HG03520 (cell line): ENCODE results near the gene SPRED2.

Source experiments
- ATAC-seq: cut with Tn5 transposase; IDR thresholded peaks from one replicate; pipeline ENCODE4 v1.9.1; 2021; ENCODE audit warnings: mild to moderate bottlenecking, moderate library complexity; ENCODE audit not compliant: unreplicated experiment

The SPRED2 gene

DNA sequence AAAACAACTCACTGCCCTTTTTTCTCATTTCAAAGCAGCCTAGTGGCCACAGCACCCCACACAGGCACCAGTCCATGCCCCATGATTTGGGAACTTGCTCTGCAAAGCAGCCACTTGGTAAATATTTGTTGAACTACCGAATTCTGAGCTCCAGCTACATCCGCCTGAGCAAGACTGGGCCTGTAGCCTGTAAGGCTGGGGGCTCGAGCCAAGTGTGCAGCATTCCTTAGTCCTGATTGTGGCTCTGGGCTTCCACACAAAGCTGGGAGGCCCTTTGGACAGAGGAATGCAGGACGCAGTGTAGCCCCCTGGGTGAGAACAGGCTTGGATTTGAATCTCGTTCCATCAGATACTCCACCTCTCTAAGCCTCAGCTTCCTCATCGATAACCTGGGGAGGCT, 116.3 kb downstream of the SPRED2 start:
- no peak for ATAC-seq

DNA sequence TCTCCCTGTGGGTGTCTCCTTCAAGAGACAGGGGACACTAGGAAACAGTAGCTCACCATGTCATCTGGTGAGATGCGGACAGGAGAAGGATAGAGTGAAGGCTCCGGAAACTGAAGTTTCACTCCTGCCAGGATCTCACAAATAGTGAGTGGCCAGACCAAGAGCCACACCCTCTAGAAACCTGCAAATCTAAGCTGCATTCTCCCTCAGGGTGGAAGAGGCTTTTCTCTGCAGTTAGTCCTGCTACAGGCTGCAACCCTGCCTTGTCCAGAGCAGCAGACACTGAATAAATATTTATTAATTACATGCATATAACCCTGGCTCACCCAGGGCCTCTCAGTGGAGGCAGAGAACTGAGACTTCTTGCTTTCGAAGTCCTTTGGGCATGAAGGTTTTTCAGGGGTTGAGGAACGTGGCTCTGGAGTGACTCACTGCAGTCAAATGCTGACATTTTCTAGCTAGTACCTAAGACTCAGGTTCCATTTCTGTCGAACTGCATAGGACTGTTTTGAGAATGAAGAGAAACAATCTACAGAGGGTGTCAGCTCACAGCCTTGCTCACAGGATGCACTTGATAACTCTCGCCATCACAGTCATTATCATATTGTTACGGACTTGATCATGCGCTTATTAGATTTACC, 117.5 kb downstream of the SPRED2 start:
- no peak for ATAC-seq

DNA sequence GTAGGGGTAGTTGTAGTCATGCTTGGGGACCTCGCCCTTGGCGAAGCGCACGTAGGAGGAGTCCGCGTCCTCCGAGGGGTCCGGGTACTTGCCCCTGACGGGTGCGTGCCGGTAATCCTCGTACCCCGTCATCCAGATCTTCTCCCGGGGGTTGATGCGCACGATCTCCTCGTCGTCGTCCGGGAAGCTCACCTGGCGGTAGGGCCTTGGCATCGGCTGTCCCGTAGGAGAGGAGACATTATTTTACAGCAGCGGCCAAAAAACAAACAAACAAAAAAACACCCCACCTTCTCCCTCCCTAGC, 118.5 kb downstream of the SPRED2 start:
- ATAC-seq = no peak

DNA sequence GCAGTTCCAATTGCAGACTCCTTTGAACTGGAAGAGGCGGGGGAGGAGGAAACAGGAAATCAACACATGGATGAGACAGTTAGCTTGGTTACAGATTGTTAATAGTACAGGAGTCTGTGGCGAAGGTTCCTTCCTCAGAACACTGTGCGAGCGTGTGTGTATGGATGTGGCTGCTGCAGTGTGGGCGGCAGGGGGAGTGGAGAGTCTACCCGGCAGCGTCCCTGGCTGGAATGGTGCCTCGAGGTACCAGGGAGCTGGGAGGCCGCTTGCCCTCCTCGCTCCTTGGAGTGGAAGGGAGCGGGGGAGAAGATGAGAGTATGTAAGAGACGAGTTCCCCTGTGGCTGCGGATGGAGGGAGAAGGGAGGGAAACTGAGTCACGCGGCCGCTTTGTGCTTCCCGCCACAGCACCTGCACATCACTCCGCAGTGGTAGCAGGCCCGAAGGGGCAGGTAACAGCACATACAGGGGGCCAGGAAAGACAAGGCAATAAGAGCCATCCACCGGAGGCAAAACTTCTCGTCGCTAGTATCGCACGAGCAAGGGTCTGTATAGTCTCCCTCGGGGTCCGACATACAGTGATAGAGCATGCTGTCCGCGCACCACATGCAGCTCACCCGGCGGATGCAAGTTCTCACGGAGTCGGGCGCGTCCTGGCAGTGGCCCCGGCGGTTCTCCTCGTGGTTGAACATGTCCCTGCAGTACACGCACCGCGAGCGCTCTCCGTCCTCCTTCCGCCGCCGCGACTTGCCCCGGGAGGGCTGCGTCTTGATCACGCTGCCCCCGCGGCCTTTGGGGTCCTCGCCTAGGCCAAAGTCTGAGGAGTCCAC, 119.1 kb downstream of the SPRED2 start:
- ATAC-seq = no peak

DNA sequence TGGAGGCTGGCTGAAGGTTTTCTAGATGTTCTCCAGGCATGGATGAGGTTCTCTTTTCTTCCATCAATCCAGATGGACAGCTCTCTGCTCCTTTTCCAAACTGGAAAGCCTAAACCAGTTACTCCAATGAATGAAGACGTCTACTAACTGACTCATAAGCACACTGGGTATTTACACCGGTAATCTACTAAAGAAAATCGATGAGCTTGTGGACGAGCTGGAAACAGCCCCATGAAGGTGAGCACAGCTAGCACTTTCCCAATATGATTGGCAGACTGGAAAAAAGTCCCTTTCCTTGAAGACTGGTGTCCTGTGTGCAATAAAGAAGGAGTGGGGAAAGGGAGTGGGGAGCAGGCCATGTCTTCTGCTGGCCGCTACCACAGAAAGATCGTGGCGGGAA, 120.8 kb downstream of the SPRED2 start:
- no peak for ATAC-seq

DNA sequence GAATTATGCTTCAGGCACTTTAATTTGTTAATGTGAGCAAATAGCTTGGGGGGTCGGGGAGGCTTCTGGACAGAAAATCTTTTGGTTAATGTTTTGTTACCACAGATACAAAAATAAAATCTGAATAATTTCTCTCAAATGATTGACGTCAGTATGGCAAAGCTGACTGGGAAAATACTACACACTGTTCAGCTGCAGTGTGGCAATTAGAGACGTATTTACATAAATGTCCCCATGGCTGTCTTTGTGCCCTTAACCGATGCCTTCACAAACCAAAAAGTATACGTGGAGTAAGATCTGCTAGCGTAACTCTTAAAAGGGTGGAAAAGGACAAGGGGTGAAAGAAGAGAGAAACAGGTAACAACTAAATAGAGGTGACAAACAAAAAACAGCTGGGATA, 121.3 kb downstream of the SPRED2 start:
- ATAC-seq = no peak

DNA sequence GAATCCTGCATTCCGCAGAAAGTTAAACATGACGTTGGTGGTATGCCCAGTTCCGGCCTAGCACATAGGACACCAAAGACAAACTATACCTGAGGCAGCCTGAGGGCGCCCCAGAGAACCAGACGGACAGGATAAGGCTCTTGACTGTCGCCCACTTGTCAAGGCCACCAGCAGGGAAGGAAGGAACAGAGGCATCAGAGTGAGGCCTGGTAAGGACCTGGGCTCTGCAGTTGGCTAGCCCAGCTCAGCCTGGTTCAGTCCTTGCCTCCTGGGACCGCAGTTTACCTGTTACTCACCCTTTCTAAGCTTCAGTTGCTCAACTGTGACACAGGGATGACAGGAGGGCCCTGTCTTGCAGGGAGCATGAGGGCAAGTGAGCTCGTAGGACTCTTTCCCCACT, 122.7 kb downstream of the SPRED2 start:
- ATAC-seq = no peak

DNA sequence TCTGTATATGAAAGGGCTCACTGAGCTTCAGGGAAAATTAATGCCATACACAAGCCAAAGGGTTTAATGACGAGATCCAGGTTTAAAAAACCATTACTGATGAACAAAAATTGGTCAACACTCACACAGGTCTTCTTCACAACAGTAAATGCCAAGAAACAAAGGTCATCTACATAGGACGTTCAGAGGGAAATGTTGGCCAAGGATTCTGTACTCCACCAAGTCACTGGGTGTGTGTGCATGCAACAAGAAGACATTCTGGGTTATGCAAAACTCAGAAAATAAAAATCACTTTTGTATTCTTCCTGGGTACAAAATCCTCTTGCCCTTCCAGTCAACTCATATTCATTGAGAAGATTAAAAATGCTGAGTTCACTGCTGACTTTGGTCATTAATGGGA, 126.5 kb downstream of the SPRED2 start:
- ATAC-seq = no peak

DNA sequence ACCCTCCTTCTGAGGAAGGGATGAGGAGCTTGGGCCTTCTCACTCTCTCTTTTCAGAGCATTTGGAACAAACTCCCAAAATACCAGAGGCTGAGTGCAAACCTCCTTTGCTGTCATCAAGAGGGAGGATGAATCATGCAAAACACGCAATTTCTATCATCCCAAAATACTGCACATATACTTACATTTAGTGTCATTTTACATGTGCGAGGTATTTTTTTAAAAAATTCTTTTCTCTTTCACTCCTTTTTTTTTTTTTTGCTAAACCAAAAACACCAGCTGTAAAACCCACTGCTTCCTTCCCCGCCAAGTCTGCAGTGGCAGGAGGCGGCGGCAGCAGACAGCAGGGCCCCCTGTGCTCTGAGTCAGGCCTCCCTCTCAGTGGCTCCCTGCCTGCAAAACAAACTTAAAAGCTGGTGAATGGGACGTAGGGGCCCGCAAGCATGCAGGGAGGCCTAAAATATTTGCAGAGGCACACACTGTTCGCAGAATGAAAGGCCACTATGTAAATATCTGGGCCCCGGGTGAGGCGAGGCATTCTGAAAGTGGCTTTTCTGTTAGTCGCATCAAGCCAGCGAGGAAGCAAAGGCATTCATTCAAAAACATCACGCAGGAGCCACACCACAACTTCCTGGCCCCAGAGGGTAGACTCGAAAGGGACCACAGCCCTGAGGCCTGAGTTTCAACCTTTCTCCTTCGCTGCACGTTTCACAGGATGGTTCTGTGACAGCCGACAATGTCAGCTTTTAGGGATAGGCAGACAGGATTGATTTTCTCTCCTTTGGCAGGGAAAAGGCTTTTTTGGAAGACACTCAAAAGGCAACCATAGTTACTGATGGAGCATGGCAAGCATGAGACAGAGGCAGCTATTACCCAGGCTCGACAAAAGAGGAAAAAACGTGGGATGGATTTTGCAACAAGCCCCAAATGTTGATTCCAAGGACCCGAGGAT, 131.4 kb downstream of the SPRED2 start:
- peak; percentile 85 for ATAC-seq

DNA sequence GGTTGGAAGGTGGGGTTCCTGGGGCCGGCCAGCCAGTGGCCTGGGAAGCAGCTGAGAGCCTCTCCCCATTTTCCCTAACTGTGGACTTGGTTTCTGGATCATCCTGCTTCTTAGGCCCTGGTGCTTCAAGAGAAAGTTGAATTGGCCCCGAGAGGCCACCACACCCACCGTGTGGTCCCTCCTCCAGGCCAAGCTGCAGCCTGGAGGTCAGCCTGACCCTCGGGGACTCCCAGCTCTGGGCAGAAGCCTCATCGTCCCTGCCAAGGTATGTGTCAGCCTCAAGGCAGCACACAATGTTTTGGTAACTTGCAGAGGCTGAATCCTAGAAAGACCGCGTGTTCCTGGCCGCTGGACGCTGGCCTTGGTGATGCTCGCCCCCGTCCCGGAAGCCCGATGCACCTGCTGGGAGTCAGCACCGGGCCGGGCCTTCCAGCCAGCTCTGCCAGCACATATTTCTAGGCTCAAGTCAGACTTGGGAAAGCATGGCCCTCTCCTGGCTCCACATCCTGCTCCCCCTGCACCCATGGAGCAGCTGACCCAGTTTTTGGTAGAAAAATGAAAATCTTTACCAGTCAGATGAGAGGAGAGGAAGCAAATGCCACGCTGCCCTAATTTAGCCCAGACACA, 132.2 kb downstream of the SPRED2 start:
- ATAC-seq = no peak

DNA sequence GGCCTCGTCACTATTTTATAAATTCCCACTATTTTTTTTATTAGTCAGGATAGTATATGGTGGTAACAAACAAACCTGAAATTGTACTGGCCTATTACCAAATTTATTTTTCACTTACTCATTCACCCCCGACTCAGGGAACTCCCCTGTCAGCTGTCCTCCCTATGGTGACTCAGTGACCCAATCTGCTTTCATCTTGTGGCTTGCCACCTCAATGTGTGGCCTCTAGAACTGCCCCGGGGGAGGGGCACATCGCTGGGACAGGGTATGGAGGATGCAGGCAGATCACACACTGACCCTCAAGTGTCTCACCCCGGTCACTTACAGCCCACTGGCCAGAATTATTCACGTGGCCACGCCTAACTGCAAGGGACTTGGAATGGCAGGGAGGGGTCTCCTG, 133.2 kb downstream of the SPRED2 start:
- no peak for ATAC-seq

DNA sequence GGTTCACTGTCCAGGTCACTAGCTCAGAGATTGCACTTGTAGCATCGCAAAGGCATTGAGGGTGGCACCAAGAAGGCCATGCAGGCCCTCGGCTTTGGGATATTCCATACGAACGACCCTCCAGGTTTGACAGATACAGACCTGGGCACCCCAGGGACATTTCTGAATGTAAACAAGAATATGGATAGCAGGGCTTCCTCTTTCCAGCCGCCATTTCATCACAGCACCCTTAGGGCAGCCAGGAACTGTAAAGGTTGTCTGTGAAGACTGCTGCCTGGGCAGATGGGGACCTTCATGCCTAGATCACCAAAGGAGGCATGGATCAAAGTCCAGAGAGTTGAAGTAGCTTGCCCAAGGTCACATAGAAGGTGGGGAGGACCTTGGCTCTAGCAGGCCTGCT, 134.3 kb downstream of the SPRED2 start:
- ATAC-seq = no peak

DNA sequence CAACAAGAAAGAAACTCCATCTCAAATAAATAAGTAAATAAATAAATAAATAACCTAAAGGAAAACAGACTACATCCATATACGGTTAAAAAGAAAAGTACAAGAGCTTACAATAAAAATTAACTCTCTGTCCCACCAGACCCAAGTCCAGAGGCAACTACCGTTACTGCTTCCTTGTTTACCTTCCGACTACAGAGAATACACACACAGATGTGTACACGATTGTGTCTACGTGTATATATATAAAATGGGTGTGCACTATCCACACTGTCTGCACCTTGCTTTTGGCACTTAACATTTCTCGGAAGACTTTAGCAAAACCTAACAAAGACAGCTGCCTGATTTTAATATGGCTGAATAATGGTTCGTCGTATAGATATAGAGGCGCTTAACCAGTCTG, 134.9 kb downstream of the SPRED2 start:
- ATAC-seq = no peak

DNA sequence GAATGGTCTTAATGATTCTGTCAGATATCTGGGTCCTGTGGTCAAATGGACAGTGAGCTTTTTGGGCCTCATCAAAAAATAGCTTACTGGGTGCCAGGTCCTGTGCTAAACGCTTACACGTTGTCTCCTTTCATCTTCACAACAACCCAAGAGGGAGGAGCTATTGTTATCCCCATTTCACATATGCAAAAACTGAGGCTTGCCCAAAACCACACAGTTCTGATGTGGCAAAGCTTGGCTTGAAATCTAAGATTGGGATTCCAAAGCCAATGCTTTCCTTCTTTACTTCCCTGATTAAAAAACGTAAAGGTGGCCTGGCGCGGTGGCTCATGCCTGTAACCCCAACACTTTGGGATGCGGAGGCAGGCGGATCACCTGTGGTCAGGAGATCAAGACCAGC, 135.4 kb downstream of the SPRED2 start:
- no peak for ATAC-seq

DNA sequence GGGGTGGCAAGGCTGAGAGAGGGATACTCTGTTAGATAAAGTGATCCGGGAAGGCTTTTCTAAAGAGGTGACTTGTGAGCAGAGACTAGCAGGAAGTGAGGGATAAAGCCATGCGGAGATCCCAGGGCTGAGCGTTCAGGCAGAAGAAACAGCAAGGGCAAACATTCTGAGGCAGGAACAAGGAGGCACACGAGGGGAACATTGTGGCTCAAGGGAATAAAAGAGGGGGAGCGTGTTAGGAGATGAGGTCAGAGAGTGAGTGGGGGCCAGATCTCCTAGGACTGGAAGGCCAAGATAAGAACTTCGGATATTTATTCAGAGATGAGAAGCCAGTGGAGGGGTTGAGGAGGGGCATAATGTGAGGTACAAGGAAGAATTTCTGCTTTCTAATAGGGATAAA, 137.7 kb downstream of the SPRED2 start:
- no peak for ATAC-seq

DNA sequence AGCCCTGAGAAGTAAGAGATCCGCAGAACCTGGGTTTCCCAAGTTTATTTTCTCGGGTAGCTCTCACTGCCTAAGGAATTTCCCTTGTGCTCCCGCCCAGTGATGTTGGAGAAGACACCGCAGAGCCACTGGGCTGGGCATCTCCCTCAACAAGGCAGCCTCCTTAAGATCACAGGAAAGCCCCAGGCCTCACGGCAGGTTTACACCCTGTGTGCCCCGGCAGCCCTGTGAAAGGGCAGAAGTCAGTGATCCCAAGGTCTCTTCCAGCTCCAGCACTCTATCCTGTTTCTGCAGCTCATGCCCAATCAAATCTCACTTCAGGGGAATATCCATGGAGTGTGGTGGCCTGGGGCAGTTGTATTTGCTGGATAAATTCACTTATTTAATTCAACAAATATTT, 138.3 kb downstream of the SPRED2 start:
- no peak for ATAC-seq

DNA sequence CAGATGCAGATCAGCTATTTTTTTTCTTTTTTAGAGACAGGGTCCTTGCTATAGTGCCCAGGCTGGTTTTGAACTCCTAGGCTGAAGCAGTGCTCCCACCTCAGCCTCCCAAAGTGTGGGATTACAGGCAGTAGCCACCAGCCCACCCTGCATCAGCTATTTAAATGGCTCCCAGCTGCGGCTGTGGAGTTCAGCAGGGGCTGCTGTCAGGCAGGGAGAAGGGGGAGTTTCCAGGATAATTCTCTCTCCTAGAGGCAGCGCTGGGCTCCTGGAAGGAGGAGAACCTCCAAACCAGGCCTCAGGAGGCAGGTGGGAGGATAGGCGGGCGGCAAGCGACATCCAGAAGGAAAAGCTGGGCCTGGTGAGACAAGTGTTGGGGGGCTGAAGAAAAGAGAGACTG, 139.0 kb downstream of the SPRED2 start:
- no peak for ATAC-seq

DNA sequence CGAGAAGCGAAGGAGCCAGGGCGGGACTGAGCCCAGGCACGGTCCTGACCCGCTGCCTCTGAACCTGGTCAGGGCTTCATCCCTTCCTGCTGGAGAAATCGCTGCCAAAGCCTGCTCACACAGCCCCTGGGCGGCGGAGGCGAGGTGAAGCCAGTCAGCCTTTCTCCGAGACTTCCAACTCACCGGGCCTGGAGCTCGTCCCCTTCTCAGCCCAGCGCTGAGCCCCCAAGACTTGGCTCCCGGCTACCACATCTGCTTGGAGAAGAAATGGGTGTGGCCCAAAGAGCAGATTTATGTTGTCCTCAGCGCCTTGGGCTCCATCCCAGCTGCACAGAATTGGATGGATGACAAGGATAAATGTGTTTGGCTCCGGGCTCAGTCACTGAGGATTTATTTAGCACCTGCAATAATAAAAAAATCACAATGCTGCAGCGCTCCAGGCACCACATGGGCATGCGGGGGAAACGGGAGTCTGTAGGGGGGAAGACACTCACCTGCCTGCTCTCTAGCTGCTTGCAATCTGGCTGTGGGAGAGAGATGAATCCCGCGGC, 139.9 kb downstream of the SPRED2 start:
- no peak for ATAC-seq

DNA sequence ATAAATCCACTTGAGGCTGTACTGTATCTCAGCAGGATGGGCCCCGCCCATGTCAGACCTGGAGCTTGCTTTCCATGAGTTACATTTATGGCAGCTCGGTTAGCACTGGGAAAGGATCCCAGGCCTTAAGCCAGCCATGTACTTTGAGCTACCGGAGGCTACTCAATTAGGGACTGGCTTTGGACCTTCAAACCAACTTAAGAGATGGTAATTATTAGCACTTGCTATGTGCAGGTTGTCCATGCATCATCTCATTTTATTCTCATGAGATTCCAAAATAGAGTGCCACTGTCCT, 140.3 kb downstream of the SPRED2 start:
- ATAC-seq = no peak

DNA sequence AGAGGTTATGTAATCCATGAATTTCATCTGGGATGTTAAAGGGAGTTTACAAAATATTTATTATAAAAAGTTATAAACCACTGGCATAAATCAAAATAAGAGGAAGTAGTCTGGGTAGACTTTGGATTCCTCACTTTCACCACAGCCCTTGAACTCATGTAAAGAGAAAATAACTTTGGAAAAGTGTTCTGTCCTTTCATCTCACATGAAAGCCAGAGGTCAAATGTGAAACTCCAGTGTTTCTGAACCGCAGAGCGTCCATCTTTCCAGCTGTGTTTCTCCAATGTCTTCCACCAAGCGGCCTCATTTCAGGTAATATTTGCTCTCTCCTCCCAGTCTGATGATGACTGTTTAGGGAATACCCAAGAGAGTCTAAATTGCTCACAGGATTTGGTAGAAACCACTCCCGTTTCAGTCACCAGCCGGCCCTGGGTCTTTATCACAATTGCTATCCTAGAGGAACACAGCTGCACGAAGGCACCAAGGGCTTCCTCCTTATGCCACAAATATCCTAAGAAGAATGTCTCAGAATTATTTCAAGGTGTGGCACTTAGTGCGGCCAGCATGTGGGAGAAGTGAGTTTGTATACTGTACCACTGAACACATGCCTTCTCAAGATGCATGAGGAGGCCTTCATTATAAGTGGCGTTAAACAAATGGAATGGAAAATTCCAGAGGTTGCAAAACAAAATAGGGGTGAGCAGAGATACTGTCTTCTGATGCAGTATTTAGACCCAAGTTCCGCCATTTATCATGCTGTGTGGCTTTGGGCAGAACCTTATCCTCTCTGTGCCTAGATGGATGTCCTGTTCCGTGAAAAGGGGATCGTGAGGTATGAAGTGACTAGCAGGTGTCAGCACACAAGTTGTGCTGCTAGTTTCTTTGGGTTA, 140.9 kb downstream of the SPRED2 start:
- ATAC-seq = no peak
